HCT116 (cell line): Measurements from ENCODE around the gene NR6A1. TPM values are rescaled to one million over a fixed set of nuclear protein-coding genes. Genes with fewer than 3 reads are reported as not detected.

Experiments
- ATAC-seq: fragments of 200-7000 bp; cut with Tn5 transposase; 2 replicates; pipeline ENCODE4 v1.9.1; 2020; ENCODE audit warnings: mild to moderate bottlenecking, moderate library complexity
- BruUV-seq: library from RNA; stranded (reverse); fragments of 400-500 nt; replicated peaks from 2 replicates; lab custom pipeline; 2021; lab: Mats Ljungman, UMichigan
- CTCF ChIA-PET: fragments of 300-600 bp; sonication (Branson Sonifier 250); formaldehyde crosslinking; loops from one replicate; lab custom pipeline; 2021; ENCODE audit warnings: antibody characterized with exemption; lab: Charles Lee
- POLR2A ChIA-PET: fragments of 300-600, 350-600 bp; sonication (Branson Sonifier 250); formaldehyde crosslinking; loops from one replicate; lab custom pipeline; 2021; ENCODE audit warnings: antibody characterized with exemption; lab: Charles Lee
- RAD21 ChIA-PET, 2 experiments: fragments of 300-600 bp; sonication (Branson Sonifier 250); formaldehyde crosslinking; loops; one replicate each; lab custom pipeline; 2023; ENCODE audit warnings: low total read pairs in 2 of 2; ENCODE audit not compliant: uncharacterized antibody in 2 of 2, unreplicated experiment in 2 of 2, low non-redundant PET in 1 of 2; lab: Charles Lee
- DNase-seq: peaks from one replicate; pipeline ENCODE4 v3.0.0-alpha.2; 2010; ENCODE audit warnings: low read depth, low spot score
- H2AFZ ChIP-seq: fragments of 200-600 bp; shearing (Covaris generic), sonication (generic); 2 replicates; pipeline ENCODE4 v1.6.1; 2017; ENCODE audit warnings: low read depth, mixed run types, mixed read lengths, antibody characterized with exemption, low read length; ENCODE audit not compliant: poor library complexity, severe bottlenecking
- H3K27ac ChIP-seq: 2 replicates; pipeline ENCODE4 v1.5.1; 2012; ENCODE audit warnings: low read depth, low read length
- H3K27me3 ChIP-seq: fragments of 200-600 bp; sonication (generic); 2 replicates; pipeline ENCODE4 v1.6.1; 2016; ENCODE audit warnings: mixed run types, low read length, mixed read lengths; ENCODE audit not compliant: insufficient read depth
- H3K36me3 ChIP-seq, 2 experiments: fragments of 200-500 bp in 1 of 2; fragments of 200-600 bp in 1 of 2; sonication (Bioruptor generic) in 1 of 2; sonication (generic) in 1 of 2; 2 replicates each; pipeline versions ENCODE4 v1.5.1 to v1.6.1; 2014 to 2016; ENCODE audit warnings: low read length in 2 of 2, inconsistent platforms in 1 of 2, mixed read lengths in 1 of 2, mixed run types in 1 of 2; ENCODE audit not compliant: insufficient read depth in 2 of 2, control insufficient read depth in 1 of 2
- H3K4me1 ChIP-seq, 2 experiments: fragments of 200-600 bp in 1 of 2; sonication (generic) in 1 of 2; 2 replicates each; pipeline versions ENCODE4 v1.5.1 to v1.6.1; 2012 to 2017; ENCODE audit warnings: low read length in 2 of 2, inconsistent platforms in 1 of 2, mild to moderate bottlenecking in 1 of 2, mixed read lengths in 1 of 2, mixed run types in 1 of 2, moderate library complexity in 1 of 2; ENCODE audit not compliant: insufficient read depth in 2 of 2, control insufficient read depth in 1 of 2
- H3K4me2 ChIP-seq: fragments of 200-600 bp; sonication (generic); 2 replicates; pipeline ENCODE4 v1.6.1; 2017; ENCODE audit warnings: mixed run types, low read length, mixed read lengths
- H3K4me3 ChIP-seq, 2 experiments: fragments of 200-600 bp in 1 of 2; sonication (generic) in 1 of 2; replicated peaks in 1 of 2; 2 replicates each; pipeline ENCODE4 v1.5.1; 2011 to 2016; ENCODE audit warnings: low read length in 2 of 2, control low read depth in 1 of 2, low read depth in 1 of 2, mild to moderate bottlenecking in 1 of 2, mixed read lengths in 1 of 2, mixed run types in 1 of 2
- H3K79me2 ChIP-seq: fragments of 200-600 bp; sonication (generic); 2 replicates; pipeline ENCODE4 v1.6.1; 2017; ENCODE audit warnings: mild to moderate bottlenecking, mixed run types, low read length, moderate library complexity, mixed read lengths; ENCODE audit not compliant: insufficient read depth
- H3K9ac ChIP-seq: fragments of 200-600 bp; sonication (generic); 2 replicates; pipeline ENCODE4 v1.6.1; 2016; ENCODE audit warnings: low read length, mixed read lengths
- H3K9me2 ChIP-seq: fragments of 200-600 bp; sonication (generic), shearing (Covaris generic); 2 replicates; pipeline ENCODE4 v1.6.1; 2017; ENCODE audit warnings: mixed run types, mild to moderate bottlenecking, moderate library complexity; ENCODE audit not compliant: insufficient read depth
- H3K9me3 ChIP-seq, 2 experiments: fragments of 200-500 bp in 1 of 2; fragments of 200-600 bp in 1 of 2; sonication (Bioruptor generic) in 1 of 2; sonication (generic) in 1 of 2; 2 replicates each; pipeline ENCODE4 v1.6.1; 2014 to 2017; ENCODE audit warnings: low read length in 2 of 2, mixed read lengths in 2 of 2, inconsistent platforms in 1 of 2, low read depth in 1 of 2, mild to moderate bottlenecking in 1 of 2, mixed run types in 1 of 2, moderate library complexity in 1 of 2; ENCODE audit not compliant: control insufficient read depth in 1 of 2, insufficient read depth in 1 of 2
- H4K20me1 ChIP-seq: fragments of 200-600 bp; sonication (generic), shearing (Covaris generic); 2 replicates; pipeline ENCODE4 v1.6.1; 2017; ENCODE audit warnings: mixed run types, mild to moderate bottlenecking, moderate library complexity; ENCODE audit not compliant: insufficient read depth
- CBX3 ChIP-seq: IDR thresholded peaks from 2 replicates; pipeline ENCODE4 v1.6.1; 2012; ENCODE audit warnings: low read depth
- CEBPB ChIP-seq: IDR thresholded peaks from 2 replicates; pipeline ENCODE4 v1.6.1; 2012; ENCODE audit warnings: low read depth
- EGR1 ChIP-seq: IDR thresholded peaks from 2 replicates; pipeline ENCODE4 v1.6.1; 2012; ENCODE audit warnings: low read depth
- EZH2 ChIP-seq: fragments of 200-600 bp; sonication (generic); IDR thresholded peaks from 2 replicates; pipeline ENCODE4 v1.6.1; 2017; ENCODE audit warnings: antibody characterized with exemption, mixed run types
- EZH2phosphoT487 ChIP-seq: fragments of 200-600 bp; IDR thresholded peaks from 2 replicates; pipeline ENCODE4 v1.6.1; 2018; ENCODE audit warnings: antibody characterized with exemption, borderline replicate concordance
- FOSL1 ChIP-seq: IDR thresholded peaks from 2 replicates; pipeline ENCODE4 v1.6.1; 2012; ENCODE audit warnings: low read depth
- POLR2A ChIP-seq: IDR thresholded peaks from 2 replicates; pipeline ENCODE4 v1.7.0; 2011; ENCODE audit warnings: borderline replicate concordance; ENCODE audit not compliant: insufficient read depth, insufficient read length; ENCODE audit errors: extremely low read depth
- SIN3A ChIP-seq: IDR thresholded peaks from 2 replicates; pipeline ENCODE4 v1.6.1; 2012; ENCODE audit warnings: low read depth
- SP1 ChIP-seq: IDR thresholded peaks from 2 replicates; pipeline ENCODE4 v1.6.1; 2012; ENCODE audit warnings: low read depth
- SRF ChIP-seq: IDR thresholded peaks from 2 replicates; pipeline ENCODE4 v1.6.1; 2012; ENCODE audit warnings: low read depth
- TCF7L2 ChIP-seq: IDR thresholded peaks from 2 replicates; pipeline ENCODE4 v1.7.0; 2011; ENCODE audit warnings: borderline replicate concordance, inconsistent platforms; ENCODE audit not compliant: insufficient read depth, insufficient read length; ENCODE audit errors: extremely low read depth
- ZBTB33 ChIP-seq: IDR thresholded peaks from 2 replicates; pipeline ENCODE4 v1.6.1; 2011; ENCODE audit warnings: mild to moderate bottlenecking, low read length, moderate library complexity; ENCODE audit not compliant: insufficient replicate concordance; ENCODE audit errors: extremely low read depth
- ZFX ChIP-seq: fragments of 450-650 bp; IDR thresholded peaks from 2 replicates; pipeline ENCODE4 v1.6.1; 2017
- intact Hi-C: fragments of 100-400 bp; cut with micrococcal nuclease; formaldehyde crosslinking; loops from 2 replicates; pipeline ENCODE4 v1.10.0; 2022
- total RNA-seq: library from RNA; stranded (reverse); gene quantifications from one replicate; pipeline ENCODE4 v1.2.1, GENCODE V29; 2021; ENCODE audit not compliant: unreplicated experiment
- TF ChIP-seq, protein P1 (sequence below): IDR thresholded peaks from 2 replicates; pipeline ENCODE4 v1.6.1; 2012; ENCODE audit warnings: low read depth

The NR6A1 gene
- total RNA-seq, 1 experiment from 2014 or later, result 9.9 TPM

GRCh38 chr9:124500028-124500795, 270.9 kb downstream of the NR6A1 start:
- Histone ChIP-seq H3K9me2 (no peaks in the 10 kb centered on the region), H3K27me3 (no peaks in the 10 kb centered on the region), H3K4me2 (no peak overlapping the region), H3K4me1 (no peaks in the 10 kb centered on the region), H4K20me1 (no peaks in the 10 kb centered on the region), H3K27ac (no peak overlapping the region), H3K9ac (no peak overlapping the region), H2AFZ (no peak overlapping the region), H3K79me2 (no peaks in the 10 kb centered on the region), H3K9me3 (no peaks in the 10 kb centered on the region), H3K4me3 (no peak overlapping the region), H3K36me3 (no peaks in the 10 kb centered on the region)
- DNase-seq (no peak), ATAC-seq (no peak)
- no peak for TF ChIP-seq FOSL1
- TF ChIP-seq EZH2, result no peak
- TF ChIP-seq ZFX, result no peak
- TF ChIP-seq ZBTB33, result no peak
- TF ChIP-seq TCF7L2, result no peak
- intact Hi-C loops, result no loop called here
- POLR2A ChIA-PET, result no interaction called here
- RAD21 ChIA-PET, result no interaction called here
- BruUV-seq, result no TSS peak
- CTCF ChIA-PET, result no interaction called here

GRCh38 chr9:124499216-124499615, 271.9 kb downstream of the NR6A1 start:
- ATAC-seq (no peak), DNase-seq (no peak)
- no peaks in the 10 kb centered on the region for H4K20me1 ChIP-seq
- no peaks in the 10 kb centered on the region for H3K9me3 ChIP-seq
- no peak overlapping the region for H2AFZ ChIP-seq
- BruUV-seq, result no TSS peak
- ChIA-PET POLR2A (no interaction called here), CTCF (no interaction called here), RAD21 (no interaction called here)
- no peaks in the 10 kb centered on the region for H3K27me3 ChIP-seq
- no peak overlapping the region for H3K4me3 ChIP-seq
- H3K27ac ChIP-seq, result no peak overlapping the region
- no peaks in the 10 kb centered on the region for H3K36me3 ChIP-seq
- no peak overlapping the region for H3K9ac ChIP-seq
- H3K4me2 ChIP-seq, result no peak overlapping the region
- no peaks in the 10 kb centered on the region for H3K79me2 ChIP-seq
- no peaks in the 10 kb centered on the region for H3K4me1 ChIP-seq
- intact Hi-C loops, result no loop called here
- no peaks in the 10 kb centered on the region for H3K9me2 ChIP-seq
- TF ChIP-seq, protein P1, sequence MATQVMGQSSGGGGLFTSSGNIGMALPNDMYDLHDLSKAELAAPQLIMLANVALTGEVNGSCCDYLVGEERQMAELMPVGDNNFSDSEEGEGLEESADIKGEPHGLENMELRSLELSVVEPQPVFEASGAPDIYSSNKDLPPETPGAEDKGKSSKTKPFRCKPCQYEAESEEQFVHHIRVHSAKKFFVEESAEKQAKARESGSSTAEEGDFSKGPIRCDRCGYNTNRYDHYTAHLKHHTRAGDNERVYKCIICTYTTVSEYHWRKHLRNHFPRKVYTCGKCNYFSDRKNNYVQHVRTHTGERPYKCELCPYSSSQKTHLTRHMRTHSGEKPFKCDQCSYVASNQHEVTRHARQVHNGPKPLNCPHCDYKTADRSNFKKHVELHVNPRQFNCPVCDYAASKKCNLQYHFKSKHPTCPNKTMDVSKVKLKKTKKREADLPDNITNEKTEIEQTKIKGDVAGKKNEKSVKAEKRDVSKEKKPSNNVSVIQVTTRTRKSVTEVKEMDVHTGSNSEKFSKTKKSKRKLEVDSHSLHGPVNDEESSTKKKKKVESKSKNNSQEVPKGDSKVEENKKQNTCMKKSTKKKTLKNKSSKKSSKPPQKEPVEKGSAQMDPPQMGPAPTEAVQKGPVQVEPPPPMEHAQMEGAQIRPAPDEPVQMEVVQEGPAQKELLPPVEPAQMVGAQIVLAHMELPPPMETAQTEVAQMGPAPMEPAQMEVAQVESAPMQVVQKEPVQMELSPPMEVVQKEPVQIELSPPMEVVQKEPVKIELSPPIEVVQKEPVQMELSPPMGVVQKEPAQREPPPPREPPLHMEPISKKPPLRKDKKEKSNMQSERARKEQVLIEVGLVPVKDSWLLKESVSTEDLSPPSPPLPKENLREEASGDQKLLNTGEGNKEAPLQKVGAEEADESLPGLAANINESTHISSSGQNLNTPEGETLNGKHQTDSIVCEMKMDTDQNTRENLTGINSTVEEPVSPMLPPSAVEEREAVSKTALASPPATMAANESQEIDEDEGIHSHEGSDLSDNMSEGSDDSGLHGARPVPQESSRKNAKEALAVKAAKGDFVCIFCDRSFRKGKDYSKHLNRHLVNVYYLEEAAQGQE, result no peak
- TF ChIP-seq CEBPB, result no peak
- TF ChIP-seq SRF, result no peak
- no peak for TF ChIP-seq EGR1
- TF ChIP-seq TCF7L2, result no peak
- TF ChIP-seq SIN3A, result no peak
- no peak for TF ChIP-seq EZH2phosphoT487
- TF ChIP-seq CBX3, result no peak
- TF ChIP-seq SP1, result no peak
- no peak for TF ChIP-seq ZFX
- no peak for TF ChIP-seq POLR2A
